Measurements from ENCODE around the gene TOP2A. TPM values are rescaled to one million over a fixed set of nuclear protein-coding genes. Genes with fewer than 3 reads are reported as not detected.

The TOP2A gene
- 79.4 to 91.0 TPM (median 85.3 TPM) in 3 replicates for total RNA-seq

GRCh38 chr17:40417609-40418427, at the start of gene TOP2A:
Gene TOP2A (minus strand): TSS chr17:40417896. CDS start chr17:40417791, 105 bp downstream.
- TF ChIP-seq CTCF (IDR thresholded peaks at IDR 0.05; ENCODE audit: unreplicated experiment): no peak
- DNase-seq (ENCODE audit: low spot score in 2 of 2, unreplicated experiment in 2 of 2): peak; percentile 90 to 98
- H3K27me3 Mint-ChIP-seq (ENCODE audit: low read depth): no peaks in the 10 kb centered on the region
- H3K27ac Mint-ChIP-seq: peak within 1 kb of the TSS; percentile 95
- H3K4me1 Mint-ChIP-seq: peaks cover 17% of the 10 kb centered on the region
- peaks cover 3% of the 10 kb centered on the region for H3K36me3 Mint-ChIP-seq
- no peaks in the 10 kb centered on the region for H3K9me3 Mint-ChIP-seq
- H3K4me3 Mint-ChIP-seq: peak within 1 kb of the TSS; percentile 99

GRCh38 chr17:40467281-40467867, 49.7 kb upstream of the TOP2A start:
- Mint-ChIP-seq H3K27ac (no peak overlapping the region), H3K36me3 (no peaks in the 10 kb centered on the region), H3K4me1 (peaks cover 31% of the 10 kb centered on the region), H3K27me3 (ENCODE audit: low read depth) (no peaks in the 10 kb centered on the region), H3K4me3 (no peak overlapping the region), H3K9me3 (peaks cover 2% of the 10 kb centered on the region)
- no peak for TF ChIP-seq CTCF (IDR thresholded peaks at IDR 0.05; ENCODE audit: unreplicated experiment)
- no peak for DNase-seq (ENCODE audit: low spot score in 2 of 2, unreplicated experiment in 2 of 2)

GRCh38 chr17:40466298-40466971, 48.7 kb upstream of the TOP2A start:
- Mint-ChIP-seq H3K4me1 (peaks cover 37% of the 10 kb centered on the region), H3K36me3 (no peaks in the 10 kb centered on the region), H3K27ac (no peak overlapping the region), H3K4me3 (no peak overlapping the region), H3K9me3 (no peaks in the 10 kb centered on the region), H3K27me3 (ENCODE audit: low read depth) (no peaks in the 10 kb centered on the region)
- DNase-seq (ENCODE audit: low spot score in 2 of 2, unreplicated experiment in 2 of 2): no peak
- TF ChIP-seq CTCF (IDR thresholded peaks at IDR 0.05; ENCODE audit: unreplicated experiment): no peak

GRCh38 chr17:40464392-40464855, 46.7 kb upstream of the TOP2A start:
- Mint-ChIP-seq H3K36me3 (no peaks in the 10 kb centered on the region), H3K9me3 (no peaks in the 10 kb centered on the region), H3K27ac (peak overlapping the region; percentile 34), H3K4me3 (no peak overlapping the region), H3K4me1 (peaks cover 47% of the 10 kb centered on the region), H3K27me3 (ENCODE audit: low read depth) (no peaks in the 10 kb centered on the region)
- TF ChIP-seq CTCF (IDR thresholded peaks at IDR 0.05; ENCODE audit: unreplicated experiment): no peak
- no peak for DNase-seq (ENCODE audit: low spot score in 2 of 2, unreplicated experiment in 2 of 2)

- Mint-ChIP-seq H3K36me3 (no peaks in the 10 kb centered on the region), H3K4me3 (no peak overlapping the region)
These were observed 45.4 kb upstream of the TOP2A start for GRCh38 chr17:40463122-40463550.

More at GRCh38 chr17:40463122-40463550, 45.4 kb upstream of the TOP2A start:
- Mint-ChIP-seq H3K27ac (peak overlapping the region; percentile 89), H3K27me3 (ENCODE audit: low read depth) (no peaks in the 10 kb centered on the region), H3K9me3 (no peaks in the 10 kb centered on the region), H3K4me1 (peaks cover 59% of the 10 kb centered on the region)
- TF ChIP-seq CTCF (IDR thresholded peaks at IDR 0.05; ENCODE audit: unreplicated experiment): no peak
- DNase-seq (ENCODE audit: low spot score in 2 of 2, unreplicated experiment in 2 of 2): no peak
